ENCODE results near the gene SLC22A23.

SLC22A23 gene

DNA sequence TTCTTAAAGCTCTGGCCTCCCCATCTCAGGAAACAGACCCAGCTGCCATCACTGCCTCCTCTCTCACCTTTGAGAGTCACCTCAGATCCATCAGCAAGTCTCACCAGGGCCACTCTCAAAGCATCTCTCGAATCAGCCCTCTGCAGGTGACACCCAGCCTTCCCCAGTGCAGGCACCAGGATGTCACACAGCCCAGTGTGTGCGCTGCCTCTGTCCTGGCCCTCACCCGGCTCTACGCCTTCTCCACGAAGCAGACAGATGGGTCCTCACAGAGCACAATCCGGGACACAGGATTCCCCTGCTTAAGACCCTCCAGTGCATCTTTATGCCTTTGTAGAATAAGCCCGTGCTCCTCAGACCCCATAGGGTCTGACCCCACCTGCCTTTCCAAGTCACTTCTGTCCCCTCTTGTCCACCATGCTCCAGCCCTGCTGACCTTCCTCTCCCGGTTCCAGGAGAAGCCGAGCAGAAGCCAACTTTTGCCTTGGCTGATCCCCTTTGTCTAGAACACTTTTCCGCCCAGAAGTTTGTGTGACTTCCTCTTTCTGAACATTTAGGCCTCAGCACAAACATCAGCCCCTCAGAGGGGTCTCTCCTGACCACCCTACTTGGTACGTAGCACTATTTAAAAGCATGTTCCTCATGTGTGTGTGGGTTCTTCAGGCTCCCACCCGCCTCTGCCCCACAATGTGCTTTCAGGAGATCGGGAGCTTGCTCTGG is 137.9 kb downstream of the SLC22A23 start:
- no peaks in the 10 kb centered on the region for H3K36me3 ChIP-seq (ENCODE audit: control insufficient read depth, low read length)
- no peaks in the 10 kb centered on the region for H3K79me2 ChIP-seq (ENCODE audit: control insufficient read depth, low read length)
- no peak overlapping the region for H3K27ac ChIP-seq (ENCODE audit: low read depth, low read length)
- H4K20me1 ChIP-seq (ENCODE audit: control insufficient read depth, insufficient read depth, low read depth, low read length), result no peaks in the 10 kb centered on the region
- H3K27me3 ChIP-seq (ENCODE audit: control insufficient read depth, low read length), result peaks cover 21% of the 10 kb centered on the region
- TF ChIP-seq EZH2phosphoT487 (IDR thresholded peaks at IDR 0.05; ENCODE audit: borderline replicate concordance, low read length), result no peak
- no peak for TF ChIP-seq CTCF (IDR thresholded peaks at IDR 0.05; ENCODE audit: low read depth, low read length, poor library complexity, severe bottlenecking)
- H3K9me2 ChIP-seq (replicated peaks; ENCODE audit: control insufficient read depth, low read length), result no peaks in the 10 kb centered on the region
- no peak overlapping the region for H3K4me2 ChIP-seq (ENCODE audit: low read length)
- H3K4me1 ChIP-seq (ENCODE audit: control insufficient read depth, low read length), result no peaks in the 10 kb centered on the region
- H3F3A ChIP-seq (ENCODE audit: control insufficient read depth, insufficient read depth), result no peaks in the 10 kb centered on the region
- no peak overlapping the region for H3K4me3 ChIP-seq (ENCODE audit: low read length)
- H3K9me3 ChIP-seq (ENCODE audit: control insufficient read depth, insufficient read depth, low read length), result no peaks in the 10 kb centered on the region

GRCh38 chr6:3318226-3318625 is 138.6 kb downstream of the SLC22A23 start:
- Histone ChIP-seq H3K27ac (ENCODE audit: low read depth, low read length) (no peak overlapping the region), H3F3A (ENCODE audit: control insufficient read depth, insufficient read depth) (no peaks in the 10 kb centered on the region), H4K20me1 (ENCODE audit: control insufficient read depth, insufficient read depth, low read depth, low read length) (no peaks in the 10 kb centered on the region), H3K27me3 (ENCODE audit: control insufficient read depth, low read length) (peaks cover 21% of the 10 kb centered on the region), H3K79me2 (ENCODE audit: control insufficient read depth, low read length) (no peaks in the 10 kb centered on the region), H3K4me1 (ENCODE audit: control insufficient read depth, low read length) (no peaks in the 10 kb centered on the region), H3K9me2 (replicated peaks; ENCODE audit: control insufficient read depth, low read length) (no peaks in the 10 kb centered on the region), H3K9me3 (ENCODE audit: control insufficient read depth, insufficient read depth, low read length) (no peaks in the 10 kb centered on the region), H3K4me2 (ENCODE audit: low read length) (no peak overlapping the region), H3K4me3 (ENCODE audit: low read length) (no peak overlapping the region), H3K36me3 (ENCODE audit: control insufficient read depth, low read length) (no peaks in the 10 kb centered on the region)
- TF ChIP-seq EZH2phosphoT487 (IDR thresholded peaks at IDR 0.05; ENCODE audit: borderline replicate concordance, low read length) (no peak), CTCF (IDR thresholded peaks at IDR 0.05; ENCODE audit: low read depth, low read length, poor library complexity, severe bottlenecking) (no peak)

- Histone ChIP-seq H3K27me3 (ENCODE audit: control insufficient read depth, low read length) (peaks cover 21% of the 10 kb centered on the region), H4K20me1 (ENCODE audit: control insufficient read depth, insufficient read depth, low read depth, low read length) (no peaks in the 10 kb centered on the region), H3K4me2 (ENCODE audit: low read length) (no peak overlapping the region)
Observed at GRCh38 chr6:3317741-3318211, 139.1 kb downstream of the SLC22A23 start.

More at GRCh38 chr6:3317741-3318211, 139.1 kb downstream of the SLC22A23 start:
- Histone ChIP-seq H3K9me2 (replicated peaks; ENCODE audit: control insufficient read depth, low read length) (no peaks in the 10 kb centered on the region), H3K9me3 (ENCODE audit: control insufficient read depth, insufficient read depth, low read length) (no peaks in the 10 kb centered on the region), H3K36me3 (ENCODE audit: control insufficient read depth, low read length) (no peaks in the 10 kb centered on the region), H3K27ac (ENCODE audit: low read depth, low read length) (no peak overlapping the region), H3K4me1 (ENCODE audit: control insufficient read depth, low read length) (no peaks in the 10 kb centered on the region), H3K4me3 (ENCODE audit: low read length) (no peak overlapping the region), H3F3A (ENCODE audit: control insufficient read depth, insufficient read depth) (no peaks in the 10 kb centered on the region), H3K79me2 (ENCODE audit: control insufficient read depth, low read length) (no peaks in the 10 kb centered on the region)
- no peak for TF ChIP-seq EZH2phosphoT487 (IDR thresholded peaks at IDR 0.05; ENCODE audit: borderline replicate concordance, low read length)
- TF ChIP-seq CTCF (IDR thresholded peaks at IDR 0.05; ENCODE audit: low read depth, low read length, poor library complexity, severe bottlenecking), result no peak

All from DOHH2 (cell line).